ENCODE data around the gene CHN2.

- TF ChIP-seq EZH2 (IDR thresholded peaks at IDR 0.05; ENCODE audit: low read depth) (no peak), CTCF (conservative IDR thresholded peaks at IDR 0.05) (no peak)
Measured at GRCh38 chr7:29329686-29330085, 135.1 kb downstream of the CHN2 start.

Measured in PC-9 (cell line).